Measurements from ENCODE around the gene CCDC89.
"Not testable (repeated sequence)": the region's sequence is repeated elsewhere in the genome, so short reads cannot be mapped to it uniquely, and the experiment has no call there.

Gene CCDC89

DNA sequence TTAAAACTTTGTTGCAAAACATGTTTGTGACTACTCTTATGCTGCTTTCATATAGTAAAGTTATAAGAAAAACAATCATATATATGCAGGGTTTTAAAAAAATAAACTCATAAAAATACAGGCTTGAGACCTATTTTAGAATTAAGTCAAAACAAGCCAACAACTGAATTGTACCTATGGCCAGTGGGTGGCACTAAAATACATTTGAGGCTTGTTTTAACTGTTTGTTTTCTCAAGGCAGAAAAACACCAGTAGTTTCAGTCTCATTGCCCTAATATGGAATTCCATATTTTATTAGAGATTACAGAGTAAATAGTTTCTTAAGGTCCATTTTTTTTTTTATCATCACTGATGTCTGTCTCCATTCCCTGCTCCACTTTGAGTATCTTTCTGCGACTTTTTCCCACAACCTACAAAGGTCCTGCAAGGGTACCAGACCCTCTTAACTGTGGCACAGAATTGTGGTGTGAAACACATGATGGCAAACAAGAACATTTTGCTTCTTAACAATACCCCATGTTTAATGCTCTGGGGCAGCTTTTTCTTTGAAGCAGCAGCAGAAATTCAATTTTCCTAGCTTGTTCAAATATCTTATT, 8.5 kb upstream of the CCDC89 start:
- no peak for DNase-seq (ENCODE audit: low read depth)

DNA sequence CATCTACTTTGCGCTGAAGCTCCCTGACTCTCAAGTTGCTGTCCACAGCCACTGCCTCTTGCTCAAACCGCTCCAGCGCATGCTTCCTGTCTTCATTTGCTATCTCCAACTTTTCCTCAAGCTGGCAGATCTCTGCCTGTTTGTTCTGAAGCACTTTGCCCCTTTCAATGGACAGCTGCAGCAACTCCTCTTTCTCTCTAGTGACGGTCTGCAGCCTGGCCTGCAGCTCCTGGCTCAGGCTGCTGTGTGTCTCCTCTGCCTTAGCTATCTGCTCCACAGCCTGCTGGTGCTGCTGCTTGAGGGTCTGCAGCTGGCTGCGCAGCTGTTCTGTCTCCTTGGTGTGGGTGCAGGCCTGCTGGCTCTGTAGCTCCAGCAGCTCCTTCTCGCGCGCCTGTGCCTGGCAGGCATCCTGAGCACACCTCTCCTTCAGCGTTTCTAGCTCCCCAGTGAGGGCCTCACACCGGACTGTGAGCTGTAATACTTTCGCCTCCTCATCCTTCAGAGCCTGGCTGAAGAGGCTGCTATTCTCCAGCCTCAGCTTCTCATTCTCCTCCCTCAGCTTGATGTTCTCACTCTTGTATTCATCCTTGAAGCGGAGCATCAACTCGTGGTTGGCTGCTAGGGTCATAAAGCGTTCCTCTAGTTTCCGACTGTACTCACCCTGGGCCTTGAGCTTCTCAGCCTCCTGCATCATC, 723 bp downstream of the CCDC89 start:
- DNase-seq (ENCODE audit: low read depth), result no peak

DNA sequence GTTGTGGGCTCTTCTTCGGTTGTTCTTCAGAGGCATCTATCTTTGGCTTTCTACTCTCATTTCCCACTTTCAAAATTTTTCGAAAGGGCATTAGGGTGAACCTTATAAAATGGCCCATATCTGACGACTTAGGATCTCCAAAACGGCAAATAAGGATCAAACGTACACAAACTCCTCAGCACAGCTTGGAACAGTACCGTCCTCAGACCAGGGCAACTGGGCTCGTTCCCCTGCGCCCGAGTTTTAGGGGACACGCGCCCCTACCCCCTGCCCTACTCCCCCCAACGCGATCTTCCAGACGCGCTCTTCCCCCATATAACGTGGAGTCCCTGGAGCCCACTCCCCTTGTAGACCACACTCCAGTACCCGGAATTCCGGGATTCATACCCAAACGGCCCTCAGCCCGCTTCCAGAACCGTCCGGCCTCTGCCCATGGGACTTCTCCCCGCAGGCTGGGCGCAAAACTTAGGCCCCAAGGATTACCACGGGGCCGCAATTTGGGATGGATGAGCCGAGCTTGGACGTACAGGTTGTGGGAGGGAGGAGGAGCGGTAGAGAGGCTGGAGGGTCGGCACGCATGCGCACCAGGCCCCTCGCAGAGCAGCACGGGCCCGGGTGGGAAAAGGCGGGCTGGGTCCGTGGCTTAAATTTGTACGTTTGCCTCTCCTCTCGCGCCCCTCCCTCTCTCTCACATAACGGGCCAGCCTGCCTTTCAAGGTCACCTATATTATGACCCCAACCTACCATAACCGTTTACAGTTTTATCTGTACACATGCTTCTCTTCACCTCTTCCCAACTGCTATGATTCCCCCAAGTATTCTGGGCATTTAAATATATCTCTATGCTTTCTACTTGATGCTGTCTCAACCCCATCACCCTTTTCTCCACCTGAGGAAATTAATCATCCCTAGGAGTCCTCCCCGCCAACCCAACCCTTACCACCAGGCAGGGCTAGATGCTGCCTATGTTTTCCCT, 3.4 kb downstream of the CCDC89 start:
- DNase-seq (ENCODE audit: low read depth), result peak; percentile 43

DNA sequence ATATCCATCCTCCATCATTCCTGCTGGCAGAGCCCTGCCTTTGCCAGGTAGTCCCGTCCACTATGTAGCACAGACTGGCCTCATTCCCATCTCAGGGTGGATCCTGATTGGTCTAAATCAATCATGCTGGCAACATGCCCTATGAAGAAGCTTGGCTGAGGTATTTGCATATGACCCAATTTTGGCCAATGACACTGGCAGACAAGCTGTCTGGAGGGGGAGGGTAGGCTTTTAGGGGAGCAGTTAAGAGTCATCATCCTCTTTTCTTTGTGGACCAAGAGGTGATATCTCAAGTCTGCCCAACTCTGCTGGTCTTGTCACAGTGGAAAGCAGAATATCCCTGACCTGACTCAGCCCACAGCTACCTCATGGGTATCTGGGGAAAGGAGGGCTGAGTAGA, 5.1 kb downstream of the CCDC89 start:
- DNase-seq (ENCODE audit: low read depth), result no peak

DNA sequence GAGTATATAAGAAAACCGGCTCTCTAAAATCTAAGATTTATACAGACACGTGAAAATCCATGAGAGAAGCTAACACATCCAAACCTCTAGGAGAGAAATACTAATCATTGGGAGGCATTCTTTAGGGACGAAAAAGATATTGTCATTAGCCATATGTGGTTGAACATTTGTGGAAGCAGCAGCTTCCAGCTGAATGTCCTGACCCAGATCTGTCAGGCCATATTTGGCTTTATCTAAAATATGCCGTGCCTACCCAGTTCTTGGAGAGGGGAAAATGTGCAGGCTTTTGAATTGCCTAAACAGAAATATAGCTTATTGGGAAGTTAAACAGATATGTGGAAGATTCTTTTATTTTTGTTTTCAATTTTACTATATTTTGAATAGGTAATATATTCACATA, 6.4 kb downstream of the CCDC89 start:
- no peak for DNase-seq (ENCODE audit: low read depth)

DNA sequence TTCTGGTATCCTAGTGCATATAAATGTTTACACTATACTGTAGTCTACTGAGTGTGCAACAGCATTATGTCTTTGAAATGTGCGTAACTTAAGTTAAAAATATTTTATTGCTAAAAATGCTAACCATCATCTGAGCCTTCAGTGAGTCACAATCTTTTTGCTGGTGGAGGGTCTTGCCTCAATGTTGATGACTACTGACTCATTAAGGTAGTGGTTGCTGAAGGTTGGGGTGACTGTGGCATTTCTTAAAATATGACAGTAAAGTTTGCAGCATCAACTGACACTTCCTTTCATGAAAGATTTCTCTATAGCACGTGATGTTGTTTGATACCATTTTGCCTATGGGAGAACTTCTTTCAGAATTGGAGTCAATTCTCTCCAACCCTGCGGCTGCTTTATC, 12.6 kb downstream of the CCDC89 start:
- no peak for DNase-seq (ENCODE audit: low read depth)

DNA sequence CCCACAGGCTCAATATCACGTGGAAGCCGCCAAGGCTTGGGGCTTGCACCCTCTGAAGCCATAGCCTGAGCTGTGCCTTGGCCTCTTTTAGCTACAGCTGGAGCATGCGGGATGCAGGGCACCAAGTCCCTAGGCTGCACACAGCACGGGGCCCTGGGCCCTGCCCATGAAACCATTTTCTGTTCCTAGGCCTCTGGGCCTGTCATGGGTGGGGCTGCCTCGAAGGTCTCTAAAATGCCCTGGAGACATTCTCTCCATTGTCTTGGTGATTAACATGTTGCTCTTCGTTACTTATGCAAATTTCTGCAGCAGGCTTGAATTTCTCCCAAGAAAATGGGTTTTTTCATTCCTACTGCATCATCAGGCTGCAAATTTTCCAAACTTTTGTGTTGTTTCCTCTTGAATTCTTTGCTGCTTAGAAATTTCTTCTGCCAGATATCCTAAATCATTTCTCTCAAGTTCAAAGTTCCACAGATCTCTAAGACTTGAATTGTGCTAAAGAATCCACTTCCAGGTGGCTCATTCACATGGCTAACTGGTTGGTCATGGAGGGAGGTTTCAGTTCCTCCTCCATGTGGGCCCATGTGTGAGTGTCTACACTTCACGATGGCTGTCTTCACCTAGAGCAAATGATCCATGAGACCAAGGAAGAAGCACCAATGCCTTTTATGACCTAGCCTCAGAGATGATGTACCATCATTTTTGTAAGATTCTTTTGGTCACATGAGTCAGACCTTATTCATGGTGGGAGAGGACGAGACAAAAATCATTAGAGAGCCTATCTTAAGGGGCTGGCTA, 13.7 kb downstream of the CCDC89 start:
- DNase-seq (ENCODE audit: low read depth), result no peak

DNA sequence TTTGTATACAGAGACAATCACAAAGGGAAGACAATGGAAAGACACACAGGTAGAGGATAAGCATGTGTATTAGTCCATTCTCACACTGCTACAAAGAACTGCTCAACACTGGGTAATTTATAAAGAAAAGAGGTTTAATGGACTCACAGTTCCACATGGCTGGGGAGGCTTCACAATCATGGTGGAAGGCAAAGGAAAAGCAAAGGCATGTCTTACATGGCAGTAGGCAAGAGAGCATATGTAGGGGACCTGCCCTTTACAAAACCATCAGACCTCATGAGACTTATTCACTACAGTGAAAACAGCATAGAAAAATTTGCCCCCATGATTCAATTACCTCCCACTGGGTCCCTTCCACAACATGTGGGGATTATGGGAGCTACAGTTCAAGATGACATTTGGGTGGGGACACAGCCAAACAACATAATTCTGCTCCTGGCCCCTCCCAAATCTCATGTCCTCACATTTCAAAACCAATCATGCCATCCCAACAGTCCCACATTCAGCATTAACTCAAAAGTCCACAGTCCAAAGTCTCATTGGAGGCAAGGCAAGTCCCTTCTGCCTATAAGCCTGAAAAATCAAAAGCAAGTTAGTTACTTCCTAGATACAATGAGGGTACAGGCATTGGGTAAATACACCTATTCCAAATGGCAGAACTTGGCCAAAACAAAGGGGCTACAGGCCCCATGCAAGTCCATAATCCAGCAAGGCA, 14.9 kb downstream of the CCDC89 start:
- not testable (repeated sequence) for DNase-seq (ENCODE audit: low read depth)

DNA sequence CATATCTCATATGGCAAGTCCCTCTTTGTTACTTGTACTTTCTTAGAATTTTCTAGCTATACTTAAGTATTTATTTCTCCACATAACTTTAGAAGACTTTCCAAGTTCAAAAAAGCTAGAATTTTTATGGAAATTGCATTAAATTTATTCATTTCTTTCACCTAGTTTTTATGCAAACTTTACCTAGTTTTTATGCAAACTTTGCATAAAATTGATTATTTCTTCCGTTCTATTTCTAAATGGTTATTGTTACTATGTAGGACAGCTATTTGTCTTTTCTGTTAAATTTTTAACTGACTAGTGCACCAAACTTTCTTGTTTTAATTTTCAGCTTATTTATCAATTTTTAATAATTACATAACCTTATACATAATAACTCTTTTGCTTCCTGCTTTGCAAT, 17.8 kb downstream of the CCDC89 start:
- DNase-seq (ENCODE audit: low read depth), result no peak

DNA sequence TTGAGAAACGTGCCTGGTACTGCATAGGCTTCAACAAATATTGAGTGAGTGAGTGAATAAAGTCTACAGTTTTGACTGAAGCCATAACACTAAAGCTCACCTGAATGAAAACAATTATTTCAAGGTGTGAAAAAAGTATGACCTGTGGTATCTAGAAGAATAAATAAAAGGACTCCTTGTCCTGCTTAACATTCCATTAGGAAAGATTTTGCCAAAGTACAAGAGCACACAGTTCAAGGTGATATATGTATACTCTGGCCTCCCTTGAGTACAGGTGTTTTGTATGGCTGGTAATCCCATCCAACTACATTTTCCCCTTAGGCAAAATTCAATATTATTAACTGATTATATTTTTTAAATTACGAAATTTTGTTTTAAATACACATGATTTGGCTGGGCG, 19.3 kb downstream of the CCDC89 start:
- DNase-seq (ENCODE audit: low read depth), result no peak

DNA sequence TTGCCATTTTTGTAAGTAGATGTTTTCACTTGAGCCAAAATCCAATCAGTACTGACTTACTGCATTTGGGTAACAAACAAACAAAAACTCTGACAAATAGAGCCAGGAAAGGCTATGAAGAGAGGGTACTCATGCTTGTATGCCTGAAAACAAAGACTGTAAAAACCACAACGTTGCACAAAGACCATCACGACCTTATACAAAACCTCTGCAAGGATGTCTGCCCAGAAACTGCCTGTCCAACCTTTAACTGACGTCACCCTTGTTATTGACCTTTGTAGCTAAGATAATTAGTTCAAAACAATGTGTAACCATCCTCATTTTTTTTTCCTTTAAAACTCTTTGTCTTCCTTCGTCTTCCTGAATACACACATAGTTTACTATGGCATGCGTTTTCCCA, 20.3 kb downstream of the CCDC89 start:
- DNase-seq (ENCODE audit: low read depth), result no peak

DNA sequence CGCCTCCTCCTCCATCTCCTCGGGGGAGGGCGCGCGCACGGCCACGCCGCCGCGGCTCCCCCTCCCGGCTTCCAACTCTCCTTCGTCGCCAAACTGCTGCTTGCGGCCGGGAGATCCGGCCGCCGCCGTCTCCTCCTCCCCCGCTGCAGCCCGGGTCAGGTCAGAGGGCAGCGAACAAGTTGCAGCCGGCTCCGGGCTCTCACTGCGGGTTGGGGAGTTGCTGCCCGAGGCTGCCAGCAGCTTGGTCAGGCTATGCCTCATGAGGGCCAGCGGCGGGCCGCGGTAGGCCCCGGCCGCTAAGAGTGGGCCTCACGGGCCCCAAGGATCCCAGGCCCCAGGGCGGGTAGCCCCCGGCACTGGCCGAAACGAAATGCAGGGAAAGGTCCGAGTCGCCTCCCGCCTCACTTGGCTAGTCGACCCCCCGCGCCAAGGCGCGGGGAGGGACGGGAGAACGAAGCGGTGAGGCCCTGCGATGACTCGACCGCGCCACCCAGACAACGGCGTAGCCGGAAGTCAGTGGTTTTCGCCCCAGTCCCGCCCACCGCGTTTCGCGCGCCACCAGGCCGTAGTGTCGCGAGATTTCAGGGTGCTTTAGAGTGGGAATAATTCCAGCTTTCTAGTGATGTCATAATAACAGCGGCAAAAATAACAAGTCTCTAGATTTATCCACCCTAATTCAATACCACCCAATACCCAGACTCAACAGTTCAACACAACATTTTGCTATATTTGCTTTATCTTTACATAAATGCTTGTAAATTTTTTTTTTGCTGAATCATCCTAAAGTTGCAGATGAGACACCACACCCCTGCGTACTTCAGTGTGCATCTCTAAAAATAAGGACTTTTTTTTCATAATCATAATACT, 21.1 kb downstream of the CCDC89 start, which contains the start of gene CREBZF:
TSS of gene CREBZF (minus strand) at position 515 of the 867 bp plus-strand sequence. CDS start at position 261, 254 bp downstream.
- DNase-seq (ENCODE audit: low read depth), result peak; percentile 89

DNA sequence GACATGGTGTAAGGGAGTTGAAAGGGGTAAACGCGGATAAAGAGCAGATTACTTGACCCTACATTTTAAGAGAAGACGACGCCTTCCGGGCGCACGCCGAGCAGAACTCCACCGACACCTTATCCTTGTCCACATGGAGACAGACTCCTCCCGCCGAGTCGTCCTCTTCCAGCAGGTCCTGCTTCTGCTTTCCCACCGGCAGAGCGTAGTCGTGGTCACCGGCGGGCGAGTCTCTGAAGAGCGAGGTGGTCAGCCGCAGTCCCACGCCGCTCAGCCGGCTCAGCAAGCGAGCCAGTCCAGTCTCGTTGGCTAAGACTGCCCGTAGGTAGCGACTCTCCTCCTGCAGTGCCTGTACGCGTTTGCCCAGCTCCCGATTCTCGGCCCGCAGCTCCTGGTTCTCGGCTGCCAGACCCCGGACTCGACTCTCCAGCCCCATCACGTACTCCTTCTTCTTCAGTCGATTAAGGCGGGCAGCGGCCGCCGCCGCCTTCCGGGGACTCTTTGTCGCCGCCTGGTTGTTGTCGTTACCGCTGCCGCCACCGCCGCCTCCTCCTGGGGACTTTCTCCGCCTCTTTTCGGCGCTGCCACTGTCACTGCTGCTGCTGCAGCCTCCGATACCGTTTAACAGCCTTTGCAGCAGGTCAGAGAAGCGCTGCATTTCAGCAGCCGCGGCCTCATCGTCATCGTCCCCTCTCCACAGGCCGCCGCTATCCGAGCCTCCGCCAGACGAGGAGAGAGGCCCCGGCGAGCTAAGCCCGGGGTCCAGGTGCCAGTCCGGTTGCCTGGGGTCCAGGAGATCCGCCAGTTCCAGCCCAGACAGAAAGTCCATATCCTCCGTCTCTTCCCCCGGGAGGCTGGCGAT, 22.0 kb downstream of the CCDC89 start:
- peak; percentile 82 for DNase-seq (ENCODE audit: low read depth)

DNA sequence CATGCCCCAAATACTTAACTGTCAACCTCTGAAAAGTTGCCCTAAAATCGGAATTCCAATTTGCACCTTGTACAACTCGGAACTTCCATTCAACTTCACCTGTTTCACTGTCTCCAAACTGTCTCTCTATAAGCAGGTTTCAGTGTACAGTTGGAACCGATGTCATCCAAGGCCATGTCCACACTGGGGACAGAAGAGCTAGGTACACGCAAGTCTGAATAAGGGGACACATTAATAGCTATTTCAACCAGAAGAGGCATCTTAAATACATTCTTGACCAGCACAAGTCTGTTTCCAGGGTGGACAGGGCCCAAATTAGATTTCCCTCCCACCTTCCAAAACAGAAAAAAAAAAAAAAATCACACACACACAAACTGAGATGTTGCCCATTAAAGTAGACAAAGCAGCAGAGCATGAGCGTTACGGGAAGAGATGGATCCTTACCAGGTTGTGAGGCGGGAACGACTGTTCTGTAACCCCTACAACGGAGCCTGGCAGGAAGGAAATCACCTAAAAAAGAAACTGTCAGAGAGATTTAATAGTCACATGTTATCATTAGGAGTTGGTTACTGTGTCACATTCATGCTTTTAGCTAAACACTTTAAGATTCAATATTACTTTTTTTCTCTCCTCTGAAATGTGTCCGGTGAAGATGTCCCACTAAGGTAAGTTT, 22.8 kb downstream of the CCDC89 start:
- DNase-seq (ENCODE audit: low read depth), result no peak

DNA sequence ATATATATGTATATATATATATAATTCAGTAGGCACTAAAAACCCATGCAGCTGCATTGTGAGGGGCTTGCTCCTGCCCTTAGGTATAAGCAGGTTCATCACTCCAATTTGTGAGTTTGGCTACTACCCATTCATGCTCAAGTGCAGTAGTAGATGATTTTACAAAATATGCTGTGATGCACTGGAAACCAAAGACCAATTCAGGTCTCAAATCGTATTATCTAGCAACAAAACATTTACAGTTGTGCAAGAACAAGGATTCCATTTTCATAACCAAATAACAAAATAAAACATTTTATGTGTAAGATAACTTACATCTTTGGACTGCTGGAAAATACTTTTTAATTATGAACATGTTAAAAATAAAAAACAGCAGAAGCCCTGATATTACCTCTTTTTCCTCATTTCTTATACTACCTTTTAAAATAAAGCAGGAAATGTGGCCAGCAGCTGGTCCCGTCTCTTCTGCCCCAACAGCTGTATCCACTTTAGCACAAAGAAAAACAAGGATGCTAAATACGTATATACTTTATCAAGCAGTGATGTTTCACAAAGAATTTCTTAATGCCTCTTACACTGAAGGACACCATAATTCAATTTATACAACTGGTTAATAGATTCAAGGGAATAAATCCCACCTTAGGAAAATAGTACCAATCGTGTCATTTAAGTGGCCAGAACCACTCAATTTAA, 23.9 kb downstream of the CCDC89 start:
- DNase-seq (ENCODE audit: low read depth), result no peak

DNA sequence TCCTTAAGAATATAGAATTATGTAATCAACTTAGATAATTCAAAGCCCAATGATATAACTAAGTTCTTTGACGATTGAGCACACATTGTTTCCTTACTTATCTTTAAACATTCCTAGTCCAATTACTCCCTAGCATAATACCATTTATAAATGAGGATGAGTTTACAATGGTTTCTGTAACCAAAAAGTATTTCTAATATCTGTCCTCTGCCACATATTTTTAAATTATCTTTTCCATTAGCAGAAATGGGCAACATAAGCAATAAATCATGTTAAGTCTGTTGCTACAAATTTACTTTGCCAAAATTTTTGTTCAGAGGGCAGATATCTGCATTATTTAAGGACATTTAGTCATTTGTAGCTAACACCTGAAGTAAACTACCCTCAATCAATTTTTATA, 27.8 kb downstream of the CCDC89 start:
- no peak for DNase-seq (ENCODE audit: low read depth)

DNA sequence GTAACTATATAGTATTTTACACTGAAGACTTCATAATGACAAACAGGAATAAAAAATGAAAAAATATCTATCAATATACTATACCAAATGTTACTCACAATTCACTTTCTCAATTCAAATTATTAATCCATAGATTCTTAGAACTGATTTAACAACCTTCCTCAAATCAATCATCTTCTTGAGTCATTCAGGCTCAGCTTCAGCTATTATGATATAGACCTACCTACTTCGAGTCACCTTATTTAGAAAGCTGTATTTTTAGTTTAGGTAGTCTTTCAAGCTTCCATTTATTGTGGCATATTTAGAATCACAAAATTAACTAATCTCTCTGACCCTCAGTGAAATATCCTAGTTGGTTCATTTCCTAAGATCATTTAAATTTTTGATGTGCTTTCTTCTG, 29.2 kb downstream of the CCDC89 start:
- DNase-seq (ENCODE audit: low read depth), result no peak

DNA sequence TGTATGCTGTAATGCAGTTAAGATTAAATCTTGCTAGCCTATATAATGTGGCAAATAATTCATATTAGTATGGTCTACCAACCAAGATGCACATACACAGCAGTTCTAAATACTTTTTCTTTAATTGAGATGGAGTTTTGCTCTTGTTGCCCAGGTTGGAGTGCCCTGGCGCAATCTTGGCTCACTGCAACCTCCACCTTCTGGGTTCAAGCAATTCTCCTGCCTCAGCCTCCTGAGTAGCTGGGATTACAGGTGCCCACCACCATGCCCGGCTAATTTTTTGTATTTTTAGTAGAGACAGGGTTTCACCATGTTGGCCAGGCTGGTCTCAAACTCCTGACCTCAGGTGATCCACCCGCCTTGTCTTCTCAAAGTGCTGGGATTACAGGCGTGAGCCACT, 31.7 kb downstream of the CCDC89 start:
- not testable (repeated sequence) for DNase-seq (ENCODE audit: low read depth)

Measured in stimulated activated CD8-positive, alpha-beta memory T cell treated with anti-CD3 and anti-CD28 coated beads, Interleukin-12 subunit alpha, Interleukin-12 subunit beta, amount 100 ng/mL, for 1 hour (primary cell).